RPMI8226 (cell line): ENCODE measurements around the gene NUP153.
"Not testable (repeated sequence)": the region's sequence is repeated elsewhere in the genome, so short reads cannot be mapped to it uniquely, and the experiment has no call there.

Source experiments
- DNase-seq: peaks from one replicate; pipeline ENCODE4 v3.0.0-alpha.2; 2015

The NUP153 gene

GRCh38 chr6:17599877-17600526 is 106.7 kb downstream of the NUP153 start, which contains the start of gene FAM8A1:
Gene FAM8A1, plus strand, starts transcription at chr6:17600302. Its CDS starts 108 bp downstream, at chr6:17600410.
- DNase-seq, result peak; percentile 99

- DNase-seq, result no peak
These were observed 110.6 kb downstream of the NUP153 start for GRCh38 chr6:17596085-17596484.

- DNase-seq, result no peak
These were observed 113.5 kb downstream of the NUP153 start for GRCh38 chr6:17593246-17593645.

- DNase-seq, result peak; percentile 44
These were observed 115.4 kb downstream of the NUP153 start for GRCh38 chr6:17591287-17591686.

- no peak for DNase-seq
These were observed 117.2 kb downstream of the NUP153 start for GRCh38 chr6:17589406-17590096.

GRCh38 chr6:17588011-17588410 is 118.7 kb downstream of the NUP153 start:
- DNase-seq, result no peak

GRCh38 chr6:17586623-17587022 is 120.1 kb downstream of the NUP153 start:
- not testable (repeated sequence) for DNase-seq

- DNase-seq, result peak; percentile 67
These were observed 120.8 kb downstream of the NUP153 start for GRCh38 chr6:17585766-17586490.

- DNase-seq, result peak; percentile 67
These were observed 122.4 kb downstream of the NUP153 start for GRCh38 chr6:17584241-17584803.

GRCh38 chr6:17583811-17584210 is 122.9 kb downstream of the NUP153 start:
- no peak for DNase-seq

- not testable (repeated sequence) for DNase-seq
These were observed 125.4 kb downstream of the NUP153 start for GRCh38 chr6:17581282-17581681.

- DNase-seq, result no peak
These were observed 126.1 kb downstream of the NUP153 start for GRCh38 chr6:17580518-17581048.

GRCh38 chr6:17577059-17577458 is 129.7 kb downstream of the NUP153 start:
- DNase-seq, result no peak

GRCh38 chr6:17574866-17575560 is 131.7 kb downstream of the NUP153 start:
- DNase-seq, result no peak

GRCh38 chr6:17565399-17565798 is 141.3 kb downstream of the NUP153 start:
- DNase-seq, result no peak
